SK-N-SH (cell line): ENCODE results near the gene GALC. TPM values are rescaled to one million over a fixed set of nuclear protein-coding genes. Genes with fewer than 3 reads are reported as not detected.
"Not testable (repeated sequence)": the region's sequence is repeated elsewhere in the genome, so short reads cannot be mapped to it uniquely, and the experiment has no call there.

Experiments used
- CTCF ChIA-PET: fragments of 300-600, 350-600 bp; formaldehyde crosslinking; extraction: SDS; loops from one replicate; lab custom pipeline; 2021; lab: Yijun Ruan, JAX
- POLR2A ChIA-PET: fragments of 350-600 bp; sonication (Branson Sonifier 250); formaldehyde crosslinking; extraction: SDS; loops from one replicate; lab custom pipeline; 2020; ENCODE audit warnings: antibody characterized with exemption, inconsistent platforms; lab: Yijun Ruan, JAX
- DNase-seq: peaks from one replicate; pipeline ENCODE4 v3.0.0; 2012
- H2AFZ ChIP-seq: fragments of 200-600 bp; sonication (generic); 2 replicates; pipeline ENCODE4 v1.8.1; 2016; ENCODE audit warnings: antibody characterized with exemption, mild to moderate bottlenecking, low read depth
- H3F3A ChIP-seq: fragments of 200-600 bp; sonication (generic); replicated peaks from 2 replicates; pipeline ENCODE3; 2016; ENCODE audit warnings: antibody characterized with exemption, mild to moderate bottlenecking; ENCODE audit not compliant: insufficient read depth
- H3K27ac ChIP-seq, 2 experiments: fragments of 200-500 bp in 1 of 2; fragments of 200-600 bp in 1 of 2; sonication (Bioruptor generic) in 1 of 2; sonication (generic), shearing (Covaris generic) in 1 of 2; 2 replicates each; pipeline versions ENCODE4 v1.5.1 to v1.6.1; 2014 to 2016; ENCODE audit warnings: low read depth in 2 of 2, inconsistent platforms in 1 of 2, low read length in 1 of 2, mild to moderate bottlenecking in 1 of 2, mixed read lengths in 1 of 2
- H3K27me3 ChIP-seq: fragments of 200-600 bp; sonication (generic), shearing (Covaris generic); 2 replicates; pipeline ENCODE4 v1.6.1; 2016; ENCODE audit warnings: mixed run types; ENCODE audit not compliant: insufficient read depth
- H3K36me3 ChIP-seq, 2 experiments: fragments of 200-500 bp in 1 of 2; fragments of 200-600 bp in 1 of 2; sonication (Bioruptor generic) in 1 of 2; sonication (generic) in 1 of 2; replicated peaks in 1 of 2; 2 replicates each; pipeline versions ENCODE3 to v1.5.1; 2014 to 2016; ENCODE audit warnings: low read length in 1 of 2, mild to moderate bottlenecking in 1 of 2; ENCODE audit not compliant: insufficient read depth in 2 of 2, control insufficient read depth in 1 of 2
- H3K4me1 ChIP-seq, 2 experiments: fragments of 200-500 bp in 1 of 2; fragments of 200-600 bp in 1 of 2; sonication (Bioruptor generic) in 1 of 2; sonication (generic), shearing (Covaris generic) in 1 of 2; 2 replicates each; pipeline versions ENCODE4 v1.5.1 to v1.6.1; 2014 to 2016; ENCODE audit warnings: low read depth in 1 of 2, low read length in 1 of 2, mixed run types in 1 of 2; ENCODE audit not compliant: insufficient read depth in 2 of 2, control insufficient read depth in 1 of 2
- H3K4me2 ChIP-seq: fragments of 200-600 bp; sonication (generic), shearing (Covaris generic); 2 replicates; pipeline ENCODE4 v1.6.1; 2017; ENCODE audit warnings: mixed run types
- H3K4me3 ChIP-seq, 2 experiments: fragments of 200-500 bp in 1 of 2; fragments of 200-600 bp in 1 of 2; sonication (Bioruptor generic) in 1 of 2; sonication (generic), shearing (Covaris generic) in 1 of 2; 2 replicates each; pipeline versions ENCODE4 v1.5.1 to v1.8.1; 2014 to 2016; ENCODE audit warnings: low read depth in 2 of 2, inconsistent platforms in 1 of 2, low read length in 1 of 2, mild to moderate bottlenecking in 1 of 2, mixed read lengths in 1 of 2, moderate library complexity in 1 of 2
- H3K79me2 ChIP-seq: fragments of 200-600 bp; sonication (generic); 2 replicates; pipeline ENCODE4 v1.8.1; 2017; ENCODE audit warnings: mild to moderate bottlenecking; ENCODE audit not compliant: insufficient read depth
- H3K9ac ChIP-seq: fragments of 200-600 bp; sonication (generic); 2 replicates; pipeline ENCODE4 v1.6.1; 2017; ENCODE audit warnings: mixed run types
- H3K9me2 ChIP-seq: fragments of 200-600 bp; sonication (generic); 2 replicates; pipeline ENCODE4 v1.6.1; 2017; ENCODE audit warnings: mixed run types
- H3K9me3 ChIP-seq: fragments of 200-600 bp; sonication (generic); 2 replicates; pipeline ENCODE4 v1.6.1; 2017; ENCODE audit warnings: mixed run types, mild to moderate bottlenecking, moderate library complexity
- H4K20me1 ChIP-seq: fragments of 200-600 bp; sonication (generic); 2 replicates; pipeline ENCODE4 v1.6.1; 2017; ENCODE audit warnings: mild to moderate bottlenecking, mixed run types; ENCODE audit not compliant: insufficient read depth
- FOXJ3 ChIP-seq: sonication (generic); formaldehyde crosslinking; IDR thresholded peaks from 2 replicates; pipeline ENCODE4 v1.5.1; 2020; ENCODE audit warnings: mild to moderate bottlenecking, missing genetic modification reagents
- FOXM1 ChIP-seq: IDR thresholded peaks from 2 replicates; pipeline ENCODE4 v1.4.0; 2012; ENCODE audit warnings: low read depth, mild to moderate bottlenecking
- GABPA ChIP-seq: IDR thresholded peaks from 2 replicates; pipeline ENCODE4 v1.4.0; 2012; ENCODE audit warnings: low read depth, mild to moderate bottlenecking
- JUND ChIP-seq: IDR thresholded peaks from 2 replicates; pipeline ENCODE4 v1.4.0; 2012
- NFIC ChIP-seq: IDR thresholded peaks from 2 replicates; pipeline ENCODE4 v1.4.0; 2012; ENCODE audit warnings: borderline replicate concordance
- NRF1 ChIP-seq: IDR thresholded peaks from 2 replicates; pipeline ENCODE4 v1.6.1; 2012; ENCODE audit warnings: low read depth, mild to moderate bottlenecking, low read length
- PBX3 ChIP-seq: IDR thresholded peaks from 2 replicates; pipeline ENCODE4; 2012
- TAF1 ChIP-seq: IDR thresholded peaks from 2 replicates; pipeline ENCODE4 v1.6.1; 2012; ENCODE audit warnings: low read depth, mild to moderate bottlenecking, low read length, moderate library complexity, borderline replicate concordance
- TEAD4 ChIP-seq: IDR thresholded peaks from 2 replicates; pipeline ENCODE4 v1.4.0; 2012; ENCODE audit warnings: mild to moderate bottlenecking, borderline replicate concordance; ENCODE audit not compliant: insufficient read depth
- YY1 ChIP-seq: IDR thresholded peaks from 2 replicates; pipeline ENCODE4 v1.4.0; 2012; ENCODE audit warnings: low read depth, mild to moderate bottlenecking
- WGBS: methylation state at CpG from one replicate; pipeline ENCODE4 v1.1.6; 2017; ENCODE audit warnings: low lambda C conversion rate; 5-methylcytosine and 5-hydroxymethylcytosine counted together
- polyA plus RNA-seq, 3 experiments: library from polyadenylated mRNA; depleted of rRNA; stranded (reverse); fragments of >200 nt; gene quantifications; 2 replicates each; pipeline ENCODE4 v1.2.3, GENCODE V29; 2012

GALC gene
- polyA plus RNA-seq, 1 of the 3 experiments (the other 2 are of a cell fraction), result 9.7 TPM

- no peak for TF ChIP-seq FOXJ3
- no peak for TF ChIP-seq YY1
Measured at GRCh38 chr14:88029500-88029899, 36.5 kb upstream of the GALC start (continued).

DNA sequence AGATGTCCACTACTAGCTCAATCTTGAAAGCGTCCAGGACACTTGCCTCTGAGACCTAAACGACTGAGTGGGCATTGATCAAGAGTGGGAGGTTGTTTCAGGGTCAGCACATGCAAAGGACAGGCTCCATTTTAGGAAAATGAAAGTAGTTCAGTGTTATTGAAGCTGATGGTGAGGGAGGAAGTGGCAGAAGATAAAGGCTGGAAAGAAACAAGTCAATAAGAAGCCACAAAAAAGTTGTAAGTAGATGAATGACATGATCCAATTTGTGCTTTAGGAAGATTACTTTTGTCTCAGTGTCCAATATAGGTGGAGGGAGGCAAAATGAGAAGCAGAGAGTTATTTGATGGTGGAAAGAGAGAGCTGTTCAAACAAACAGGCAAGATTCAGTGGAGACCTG is 33.9 kb upstream of the GALC start:
- Histone ChIP-seq H3K4me2 (no peak overlapping the region), H3K4me3 (no peak overlapping the region), H3K79me2 (no peaks in the 10 kb centered on the region), H3F3A (no peaks in the 10 kb centered on the region), H3K9me2 (no peaks in the 10 kb centered on the region), H3K9me3 (no peaks in the 10 kb centered on the region), H3K4me1 (no peaks in the 10 kb centered on the region), H3K27ac (no peak overlapping the region), H2AFZ (no peak overlapping the region), H3K27me3 (no peaks in the 10 kb centered on the region), H3K9ac (no peak overlapping the region), H3K36me3 (no peaks in the 10 kb centered on the region), H4K20me1 (no peaks in the 10 kb centered on the region)
- POLR2A ChIA-PET, result no interaction called here
- DNase-seq, result no peak
- CTCF ChIA-PET, result no interaction called here
- TF ChIP-seq GABPA (no peak), PBX3 (no peak), NRF1 (no peak), TEAD4 (no peak), NFIC (no peak), JUND (no peak)
- WGBS, result 16% methylated on average over 2 of the region's 2 CpGs

GRCh38 chr14:88025313-88025712 is 32.3 kb upstream of the GALC start:
- no peaks in the 10 kb centered on the region for H3K9me3 ChIP-seq
- H3K36me3 ChIP-seq, result no peaks in the 10 kb centered on the region
- 13% methylated on average over 3 of the region's 3 CpGs for WGBS
- H3K4me3 ChIP-seq, result no peak overlapping the region
- TF ChIP-seq FOXM1 (no peak), TAF1 (no peak)
- no peak overlapping the region for H3K27ac ChIP-seq
- H3K27me3 ChIP-seq, result no peaks in the 10 kb centered on the region
- CTCF ChIA-PET, result interaction anchor here (0.8 kb wide), 1 partner anchor 80 kb away, joined by 4 read pairs; no protein-coding TSS in a partner anchor
- no peak overlapping the region for H3K9ac ChIP-seq
- no peaks in the 10 kb centered on the region for H3K4me1 ChIP-seq
- no peaks in the 10 kb centered on the region for H3K9me2 ChIP-seq
- POLR2A ChIA-PET, result no interaction called here
- no peaks in the 10 kb centered on the region for H4K20me1 ChIP-seq
- no peak overlapping the region for H3K4me2 ChIP-seq
- H3K79me2 ChIP-seq, result no peaks in the 10 kb centered on the region
- no peak for DNase-seq
- no peaks in the 10 kb centered on the region for H3F3A ChIP-seq
- no peak overlapping the region for H2AFZ ChIP-seq

DNA sequence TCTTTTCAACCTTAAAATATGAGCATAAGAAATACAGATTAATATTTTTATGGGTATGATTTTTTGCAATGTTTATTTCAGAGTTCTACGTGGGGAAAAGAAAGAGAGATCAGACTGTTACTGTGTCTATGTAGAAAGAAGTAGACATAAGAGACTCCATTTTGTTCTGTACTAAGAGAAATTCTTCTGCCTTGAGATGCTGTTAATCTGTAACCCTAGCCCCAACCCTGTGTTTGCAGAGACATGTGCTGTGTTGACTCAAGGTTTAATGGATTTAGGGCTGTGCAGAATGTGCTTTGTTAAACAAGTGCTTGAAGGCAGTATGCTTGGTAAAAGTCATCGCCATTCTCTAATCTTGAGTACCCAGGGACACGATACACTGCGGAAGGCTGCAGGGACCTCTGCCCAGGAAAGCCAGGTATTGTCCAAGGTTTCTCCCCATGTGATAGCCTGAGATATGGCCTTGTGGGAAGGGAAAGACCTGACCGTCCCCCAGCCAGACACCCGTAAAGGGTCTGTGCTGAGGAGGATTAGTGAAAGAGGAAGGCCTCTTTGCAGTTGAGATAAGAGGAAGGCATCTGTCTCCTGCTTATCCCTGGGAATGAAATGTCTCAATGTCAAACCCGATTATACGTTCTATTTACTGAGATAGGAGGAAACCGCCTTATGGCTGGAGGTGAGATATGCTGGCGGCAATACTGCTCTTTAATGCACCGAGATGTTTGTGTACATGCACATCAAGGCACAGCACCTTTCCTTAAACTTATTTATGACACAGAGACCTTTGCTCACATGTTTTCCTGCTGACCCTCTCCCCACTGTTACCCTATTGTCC is 31.5 kb upstream of the GALC start:
- H3K4me2 ChIP-seq, H2AFZ ChIP-seq, DNase-seq, H3K27ac ChIP-seq, CTCF ChIA-PET, H3K4me1 ChIP-seq, H3K79me2 ChIP-seq, H3K9me2 ChIP-seq, H3K9ac ChIP-seq, POLR2A ChIA-PET, H3K4me3 ChIP-seq, H4K20me1 ChIP-seq, H3K36me3 ChIP-seq, H3F3A ChIP-seq, H3K9me3 ChIP-seq, H3K27me3 ChIP-seq: not testable (repeated sequence)
- 49% methylated on average over 11 of the region's 11 CpGs for WGBS
